Naive thymus-derived CD4-positive, alpha-beta T cell (primary cell): Measurements from ENCODE around the gene MAP3K14. TPM values are rescaled to one million over a fixed set of nuclear protein-coding genes. Genes with fewer than 3 reads are reported as not detected.

ENCODE experiments used
- ATAC-seq: fragments of 150-1000 bp; cut with Tn5 transposase; 2 replicates; pipeline ENCODE4 v1.10.0; 2021; ENCODE audit warnings: mild to moderate bottlenecking, moderate library complexity
- CTCF ChIA-PET: fragments of 350-600 bp; sonication (Branson Sonifier 250); formaldehyde crosslinking; loops from one replicate; lab custom pipeline; 2021; ENCODE audit warnings: antibody characterized with exemption; lab: Charles Lee
- POLR2A ChIA-PET: fragments of 350-600 bp; sonication (Branson Sonifier 250); formaldehyde crosslinking; loops from one replicate; lab custom pipeline; 2021; ENCODE audit warnings: antibody characterized with exemption, inconsistent platforms; lab: Charles Lee
- DNase-seq, 9 donors: peaks; one replicate each; pipeline versions ENCODE4 v3.0.0 to v3.0.0-alpha.2; 2020 to 2022; ENCODE audit warnings: mixed read lengths in 1 of 9
- H3K27ac ChIP-seq: one replicate; pipeline ENCODE4 v1.7.0; 2013; ENCODE audit warnings: mild to moderate bottlenecking, low read depth, low read length, moderate library complexity
- H3K27me3 ChIP-seq, 2 donors: one replicate each; pipeline ENCODE4 v1.7.0; 2013; ENCODE audit warnings: low read length in 2 of 2, mild to moderate bottlenecking in 2 of 2, moderate library complexity in 2 of 2; ENCODE audit not compliant: control insufficient read depth in 2 of 2, insufficient read depth in 2 of 2
- H3K36me3 ChIP-seq, 3 experiments: 1 replicate in 2 of 3; 2 replicates in 1 of 3; pipeline ENCODE4 v1.7.0; 2013; ENCODE audit warnings: low read length in 3 of 3, mild to moderate bottlenecking in 3 of 3, moderate library complexity in 1 of 3; ENCODE audit not compliant: insufficient read depth in 3 of 3, control insufficient read depth in 2 of 3
- H3K4me1 ChIP-seq, 2 donors: one replicate each; pipeline ENCODE4 v1.7.0; 2013; ENCODE audit warnings: low read length in 2 of 2, mild to moderate bottlenecking in 2 of 2, moderate library complexity in 1 of 2; ENCODE audit not compliant: control insufficient read depth in 2 of 2, insufficient read depth in 2 of 2
- H3K4me3 ChIP-seq: 2 replicates; pipeline ENCODE4 v1.7.0; 2013; ENCODE audit warnings: mild to moderate bottlenecking, low read length
- H3K9me3 ChIP-seq, 3 experiments: 1 replicate in 2 of 3; 2 replicates in 1 of 3; pipeline ENCODE4 v1.7.0; 2013; ENCODE audit warnings: low read length in 3 of 3; ENCODE audit not compliant: control insufficient read depth in 2 of 3
- H3K27ac Mint-ChIP-seq, 9 donors: one replicate each; pipeline ENCODE4 v1.8.0; 2020 to 2022; ENCODE audit warnings: mixed read lengths in 9 of 9, mild to moderate bottlenecking in 8 of 9, moderate library complexity in 5 of 9, inconsistent platforms in 2 of 9
- H3K27me3 Mint-ChIP-seq, 5 donors: one replicate each; pipeline ENCODE4 v1.8.0; 2021 to 2022; ENCODE audit warnings: mixed read lengths in 5 of 5, mild to moderate bottlenecking in 1 of 5
- H3K36me3 Mint-ChIP-seq, 5 donors: one replicate each; pipeline ENCODE4 v1.8.0; 2020 to 2022; ENCODE audit warnings: mixed read lengths in 5 of 5, mild to moderate bottlenecking in 3 of 5, inconsistent platforms in 1 of 5
- H3K4me1 Mint-ChIP-seq, 7 donors: one replicate each; pipeline ENCODE4 v1.8.0; 2020 to 2022; ENCODE audit warnings: mixed read lengths in 7 of 7, mild to moderate bottlenecking in 3 of 7, inconsistent platforms in 1 of 7
- H3K4me3 Mint-ChIP-seq, 10 donors: one replicate each; pipeline ENCODE4 v1.8.0; 2020 to 2022; ENCODE audit warnings: mild to moderate bottlenecking in 10 of 10, mixed read lengths in 10 of 10, moderate library complexity in 6 of 10, inconsistent platforms in 2 of 10
- H3K9me3 Mint-ChIP-seq, 11 donors: one replicate each; pipeline ENCODE4 v1.8.0; 2020 to 2022; ENCODE audit warnings: mixed read lengths in 11 of 11, mild to moderate bottlenecking in 4 of 11, inconsistent platforms in 1 of 11, moderate library complexity in 1 of 11
- intact Hi-C, 2 donors: fragments of 100-400 bp; cut with micrococcal nuclease; formaldehyde crosslinking; loops; one replicate each; pipeline ENCODE4 v1.15.1; 2023
- polyA plus RNA-seq, 2 donors: library from polyadenylated mRNA; unstranded; fragments of 300-500 nt; fragmentation: Illumina TruSeq; gene quantifications; one replicate each; pipeline ENCODE4 v1.2.3, GENCODE V29; 2021
- total RNA-seq, 6 experiments: library from RNA in 5 of 6; stranded (reverse) in 5 of 6; gene quantifications; 1 replicate in 5 of 6; 2 replicates in 1 of 6; pipeline ENCODE4 v1.2.3 and lab custom pipeline; 2021 to 2026

The MAP3K14 gene
- total and polyA plus RNA-seq, 7 experiments from 2014 or later: 2.4 to 39.8 (median 31.5) TPM

DNA sequence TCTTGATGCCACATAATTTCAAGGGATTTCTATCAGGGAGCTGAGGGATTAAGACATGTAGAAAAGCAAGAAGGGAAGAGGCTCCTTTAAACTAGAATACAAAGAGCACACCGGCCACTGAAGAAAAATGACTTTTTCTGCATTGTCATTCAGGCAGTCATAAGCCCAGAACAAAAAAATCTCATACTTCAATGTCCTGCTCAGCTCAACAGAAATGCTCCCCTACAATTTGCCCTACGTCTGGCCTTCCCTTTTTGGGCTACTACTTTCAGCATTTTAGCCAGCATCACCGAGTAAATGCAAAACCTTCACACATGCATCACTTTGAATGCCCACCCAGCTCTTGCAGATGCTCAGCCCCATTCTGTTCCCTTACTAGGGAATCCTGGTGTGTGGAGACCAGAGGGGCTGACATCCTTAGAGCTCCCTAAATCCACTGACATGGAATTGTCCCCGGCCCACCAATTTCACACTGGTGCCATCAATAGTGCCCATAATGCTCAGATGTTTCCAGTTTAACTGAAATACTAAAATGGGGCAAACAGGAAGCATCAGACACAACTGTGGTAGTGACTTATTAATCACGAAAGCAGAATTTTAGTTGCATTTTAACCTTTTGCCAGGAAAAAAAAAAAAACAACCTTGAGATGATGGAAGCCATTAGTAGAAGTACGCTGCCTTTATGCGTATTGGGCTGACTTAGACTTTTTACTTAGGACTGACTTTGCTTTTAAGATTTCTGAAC lies 2.7 kb downstream of the MAP3K14 start:
- peaks cover 0 to 45% (median 10%) of the 10 kb centered on the region in 5 donors for H3K36me3 Mint-ChIP-seq
- intact Hi-C loops: loop anchor here (2.0 to 10.0 kb wide), 4 partner anchors 71 to 1099 kb away; partner anchors contain the start of genes KANSL1 (in 1 of the 2) and UBTF (in 1 of the 2)
- peaks cover 61 to 86% (median 78%) of the 10 kb centered on the region in 7 donors for H3K4me1 Mint-ChIP-seq
- ChIA-PET CTCF (interaction anchor here (1.0 to 8.4 kb wide), 3 partner anchors 36 to 67 kb away, joined by 3 to 74 read pairs (median 12); no protein-coding TSS in a partner anchor), POLR2A (interaction anchor here (0.5 to 5.1 kb wide), 10 partner anchors 22 to 141 kb away, joined by 3 to 44 read pairs (median 4); partner anchors contain the start of gene FMNL1)
- peak overlapping the region; percentile 93 for H3K27ac ChIP-seq
- ATAC-seq (no peak), DNase-seq (no peak)
- H3K36me3 ChIP-seq: peaks cover 0 to 11% (median 0%) of the 10 kb centered on the region in 3 experiments
- peaks cover 53 to 59% of the 10 kb centered on the region in 2 donors for H3K4me1 ChIP-seq
- peaks cover 0 to 4% (median 0%) of the 10 kb centered on the region in 11 donors for H3K9me3 Mint-ChIP-seq
- peak overlapping the region; percentile 81 to 97 (median 88) for H3K4me3 Mint-ChIP-seq
- no peaks in the 10 kb centered on the region for H3K27me3 ChIP-seq
- H3K9me3 ChIP-seq: no peaks in the 10 kb centered on the region
- peaks cover 0 to 4% (median 0%) of the 10 kb centered on the region in 5 donors for H3K27me3 Mint-ChIP-seq
- H3K4me3 ChIP-seq: peak overlapping the region; percentile 67
- peak overlapping the region; percentile 87 to 99 (median 94) for H3K27ac Mint-ChIP-seq

DNA sequence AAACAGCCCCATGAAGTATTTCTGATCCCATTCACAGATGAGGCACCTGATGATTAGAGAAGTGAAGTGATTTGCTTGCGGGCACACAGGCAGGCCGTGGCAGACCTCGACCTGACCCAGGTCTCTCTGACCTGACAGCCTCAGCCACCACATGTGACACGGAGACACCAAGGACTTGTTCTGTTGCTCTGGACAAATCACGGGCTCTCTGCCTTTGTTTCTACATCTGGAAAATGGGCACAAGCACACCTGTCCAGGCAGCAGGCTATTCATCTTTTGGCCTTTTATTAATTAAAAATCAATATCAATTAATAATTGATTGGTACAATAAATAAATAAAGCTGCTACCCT lies 3.4 kb downstream of the MAP3K14 start:
- Mint-ChIP-seq H3K4me1 (peaks cover 56 to 85% (median 75%) of the 10 kb centered on the region in 7 donors), H3K27me3 (peaks cover 0 to 4% (median 0%) of the 10 kb centered on the region in 5 donors), H3K27ac (peak overlapping the region; percentile 87 to 99 (median 97)), H3K9me3 (peaks cover 0 to 4% (median 0%) of the 10 kb centered on the region in 11 donors), H3K4me3 (peak overlapping the region; percentile 81 to 97 (median 88)), H3K36me3 (peaks cover 0 to 48% (median 13%) of the 10 kb centered on the region in 5 donors)
- POLR2A ChIA-PET: interaction anchor here (0.7 to 4.3 kb wide), 8 partner anchors 8 to 93 kb away, joined by 3 to 35 read pairs (median 7); partner anchors contain the start of gene FMNL1
- no peaks in the 10 kb centered on the region for H3K9me3 ChIP-seq
- DNase-seq (no peak), ATAC-seq (no peak)
- H3K27me3 ChIP-seq: no peaks in the 10 kb centered on the region
- H3K36me3 ChIP-seq: peaks cover 0 to 15% (median 0%) of the 10 kb centered on the region in 3 experiments
- H3K4me3 ChIP-seq: peak overlapping the region; percentile 57
- H3K27ac ChIP-seq: peak overlapping the region; percentile 93
- CTCF ChIA-PET: interaction anchor here (1.0 to 8.4 kb wide), 4 partner anchors 36 to 82 kb away, joined by 3 to 74 read pairs (median 8); no protein-coding TSS in a partner anchor
- peaks cover 51 to 58% of the 10 kb centered on the region in 2 donors for H3K4me1 ChIP-seq
- intact Hi-C loops: loop anchor here (2.0 to 10.0 kb wide), 4 partner anchors 71 to 1099 kb away; partner anchors contain the start of genes KANSL1 (in 1 of the 2) and UBTF (in 1 of the 2)

DNA sequence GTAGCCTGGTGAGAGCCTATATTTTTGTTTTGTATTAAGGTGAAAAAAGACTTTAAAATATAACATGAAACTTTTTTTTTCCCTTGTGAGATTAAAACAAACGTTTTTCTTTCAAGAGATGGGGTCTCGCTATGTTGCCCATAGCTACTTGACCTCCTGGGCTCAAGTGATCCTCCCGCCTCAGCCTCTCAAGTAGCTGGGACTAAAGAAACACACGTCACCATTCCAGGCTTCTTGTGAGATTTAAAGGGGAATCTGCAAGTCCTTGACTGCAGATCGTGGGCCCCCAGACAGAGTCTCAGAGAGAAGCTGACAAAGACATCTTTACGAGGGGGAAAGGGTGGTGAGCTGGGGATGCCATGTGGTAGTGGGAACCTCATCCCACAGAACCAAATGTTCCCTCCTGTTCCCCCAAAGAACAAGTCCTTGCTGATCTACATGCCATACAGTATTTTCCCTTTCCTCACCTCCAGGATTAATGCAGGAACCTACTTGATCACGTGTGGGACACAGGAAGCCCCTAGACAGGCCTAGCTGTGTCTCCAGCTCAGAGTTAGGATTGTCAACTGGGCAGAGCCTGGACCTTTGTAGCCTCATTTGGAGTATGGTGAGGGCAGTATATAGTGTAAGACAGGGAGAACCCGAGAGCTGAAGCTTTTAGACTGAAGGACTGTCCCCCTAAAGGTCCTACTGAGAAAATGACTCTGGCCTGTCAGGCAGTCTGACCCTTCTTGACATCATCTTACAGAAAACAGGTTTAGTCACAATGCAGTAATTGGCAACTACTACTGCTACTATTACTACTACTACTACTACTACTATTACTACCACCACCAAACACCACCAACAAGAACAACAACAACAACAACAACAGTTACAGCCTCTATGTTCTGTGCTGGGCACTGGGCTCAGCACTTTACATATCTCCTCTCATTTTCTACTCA lies 4.1 kb downstream of the MAP3K14 start:
- no peaks in the 10 kb centered on the region for H3K9me3 ChIP-seq
- H3K4me3 ChIP-seq: peak overlapping the region; percentile 57
- peaks cover 0 to 15% (median 0%) of the 10 kb centered on the region in 3 experiments for H3K36me3 ChIP-seq

DNA sequence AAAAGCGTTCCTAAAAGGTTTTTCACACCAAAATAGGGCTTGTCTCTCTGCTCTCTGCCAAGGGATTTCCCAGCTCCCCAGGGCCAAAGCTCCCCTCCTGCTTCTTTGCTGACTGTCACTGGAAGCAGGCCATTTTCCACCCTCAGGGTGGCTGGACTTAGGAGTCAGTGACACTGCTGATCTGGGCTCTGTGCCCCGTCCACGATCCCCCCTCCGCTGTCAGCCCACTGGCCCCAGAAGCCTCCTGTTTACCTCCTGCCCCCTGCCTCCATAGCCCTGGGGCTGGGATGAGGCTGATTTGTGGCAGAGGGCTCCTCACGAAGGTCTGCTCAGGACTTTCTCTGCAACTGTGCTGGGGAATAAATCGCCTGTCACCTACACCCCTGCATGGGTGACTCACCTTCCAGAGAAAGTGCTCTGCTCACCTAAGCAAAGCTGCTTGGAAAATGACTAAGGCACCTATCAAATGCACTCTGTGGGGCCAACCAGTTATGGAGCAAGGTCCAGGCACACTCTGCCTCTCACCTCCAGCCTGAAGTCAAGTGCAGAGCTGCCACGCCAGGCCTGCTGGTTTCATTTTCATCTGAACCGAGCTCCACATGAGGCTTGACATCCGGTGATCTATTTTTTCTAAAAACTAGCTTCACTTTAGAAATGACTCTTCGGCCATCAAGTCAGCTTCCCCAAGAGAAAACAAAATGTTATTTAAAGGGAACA lies 4.9 kb downstream of the MAP3K14 start:
- peak in 8 of 9 donors; percentile 52 to 76 (median 55) for DNase-seq
- intact Hi-C loops: loop anchor here (1.0 to 10.0 kb wide), 8 partner anchors 10 to 1097 kb away; partner anchors contain the start of genes KANSL1 (in 1 of the 2) and UBTF (in 1 of the 2)
- Mint-ChIP-seq H3K27ac (peak overlapping the region; percentile 86 to 99 (median 97)), H3K9me3 (peaks cover 0 to 2% (median 0%) of the 10 kb centered on the region in 11 donors), H3K36me3 (peaks cover 0 to 52% (median 13%) of the 10 kb centered on the region in 5 donors), H3K27me3 (no peaks in the 10 kb centered on the region), H3K4me1 (peaks cover 68 to 88% (median 77%) of the 10 kb centered on the region in 7 donors), H3K4me3 (peak overlapping the region; percentile 81 to 97 (median 85))
- Histone ChIP-seq H3K36me3 (peaks cover 0 to 15% (median 0%) of the 10 kb centered on the region in 3 experiments), H3K27me3 (no peaks in the 10 kb centered on the region), H3K4me3 (peak overlapping the region; percentile 57), H3K9me3 (no peaks in the 10 kb centered on the region), H3K4me1 (peaks cover 50 to 61% of the 10 kb centered on the region in 2 donors), H3K27ac (peak overlapping the region; percentile 93)
- ChIA-PET CTCF (interaction anchor here (0.6 to 8.4 kb wide), 16 partner anchors 9 to 1826 kb away, joined by 3 to 74 read pairs (median 4); no protein-coding TSS in a partner anchor), POLR2A (interaction anchor here (0.7 to 4.3 kb wide), 18 partner anchors 9 to 129 kb away, joined by 3 to 35 read pairs (median 3); partner anchors contain the start of gene FMNL1)
- ATAC-seq: no peak

More for the DNA sequence above, 4.1 kb downstream of the MAP3K14 start:
- Mint-ChIP-seq H3K27me3 (peaks cover 0 to 4% (median 0%) of the 10 kb centered on the region in 5 donors), H3K36me3 (peaks cover 0 to 48% (median 13%) of the 10 kb centered on the region in 5 donors), H3K27ac (peak overlapping the region; percentile 86 to 99 (median 97)), H3K9me3 (peaks cover 0 to 4% (median 0%) of the 10 kb centered on the region in 11 donors), H3K4me1 (peaks cover 62 to 87% (median 76%) of the 10 kb centered on the region in 7 donors), H3K4me3 (peak overlapping the region; percentile 81 to 97 (median 85))
- Histone ChIP-seq H3K27ac (peak overlapping the region; percentile 93), H3K4me1 (peaks cover 48 to 58% of the 10 kb centered on the region in 2 donors), H3K27me3 (no peaks in the 10 kb centered on the region)
- ATAC-seq: no peak
- intact Hi-C loops: loop anchor here (1.0 to 10.0 kb wide), 8 partner anchors 10 to 1098 kb away; partner anchors contain the start of genes KANSL1 (in 1 of the 2) and UBTF (in 1 of the 2)
- peak in 5 of 9 donors; percentile 19 to 31 (median 29) for DNase-seq
- ChIA-PET CTCF (interaction anchor here (0.6 to 8.4 kb wide), 13 partner anchors 10 to 1827 kb away, joined by 3 to 74 read pairs (median 4); no protein-coding TSS in a partner anchor), POLR2A (interaction anchor here (0.7 to 4.3 kb wide), 17 partner anchors 9 to 130 kb away, joined by 3 to 35 read pairs (median 3); partner anchors contain the start of gene FMNL1)

DNA sequence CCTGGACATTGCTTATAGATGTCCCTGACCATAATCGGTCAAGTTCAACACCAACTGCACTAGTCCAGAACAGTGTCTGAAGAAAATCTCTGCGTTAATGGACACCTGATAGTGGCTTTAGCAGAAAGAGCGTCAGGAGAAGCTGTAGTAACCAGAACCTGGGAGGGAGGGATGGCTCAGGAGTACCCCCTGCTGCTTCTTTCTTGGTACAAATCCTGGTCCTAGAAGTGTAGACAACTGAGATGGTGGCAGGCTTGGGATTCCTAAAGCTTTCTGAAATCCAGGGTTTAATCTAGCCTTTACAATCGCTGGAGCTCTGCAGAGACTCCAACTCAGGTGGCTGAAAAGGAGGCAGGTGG lies 5.4 kb downstream of the MAP3K14 start:
- Mint-ChIP-seq H3K27ac (peak overlapping the region; percentile 86 to 99 (median 97)), H3K4me3 (peak overlapping the region in 9 of 10 donors; percentile 49 to 97 (median 82)), H3K4me1 (peaks cover 70 to 93% (median 81%) of the 10 kb centered on the region in 7 donors), H3K27me3 (no peaks in the 10 kb centered on the region), H3K9me3 (peaks cover 0 to 2% (median 0%) of the 10 kb centered on the region in 11 donors), H3K36me3 (peaks cover 0 to 52% (median 13%) of the 10 kb centered on the region in 5 donors)
- ChIA-PET CTCF (interaction anchor here (0.8 to 8.4 kb wide), 9 partner anchors 9 to 159 kb away, joined by 3 to 74 read pairs (median 9); no protein-coding TSS in a partner anchor), POLR2A (interaction anchor here (0.9 to 4.3 kb wide), 10 partner anchors 10 to 90 kb away, joined by 3 to 35 read pairs (median 6); partner anchors contain the start of gene FMNL1)
- Histone ChIP-seq H3K36me3 (peaks cover 0 to 15% (median 0%) of the 10 kb centered on the region in 3 experiments), H3K4me1 (peaks cover 50 to 61% of the 10 kb centered on the region in 2 donors), H3K27me3 (no peaks in the 10 kb centered on the region), H3K4me3 (peak overlapping the region; percentile 57), H3K27ac (peak overlapping the region; percentile 93), H3K9me3 (no peaks in the 10 kb centered on the region)
- no peak for DNase-seq
- ATAC-seq: no peak
- intact Hi-C loops: loop anchor here (10.0 kb wide), 3 partner anchors 537 to 1097 kb away; partner anchors contain the start of genes KANSL1 (in 1 of the 2) and UBTF (in 1 of the 2)
